Rectal smooth muscle tissue (tissue), 1 donor: ENCODE data around the gene ANAPC16.
A peak's percentile ranks its signal among the peaks of the same experiment; 100 is the strongest.
"Not testable (repeated sequence)": the region's sequence is repeated elsewhere in the genome, so short reads cannot be mapped to it uniquely, and the experiment has no call there.

Experiments
- H3K27ac ChIP-seq: one replicate; pipeline ENCODE4 v1.7.0; 2013; ENCODE audit warnings: low read depth, low read length, inconsistent platforms
- H3K27me3 ChIP-seq: one replicate; pipeline ENCODE4 v1.7.0; 2013; ENCODE audit warnings: low read length; ENCODE audit not compliant: control insufficient read depth, insufficient read depth
- H3K36me3 ChIP-seq: one replicate; pipeline ENCODE4 v1.7.0; 2013; ENCODE audit warnings: low read length; ENCODE audit not compliant: control insufficient read depth, insufficient read depth
- H3K4me1 ChIP-seq: one replicate; pipeline ENCODE4 v1.7.0; 2013; ENCODE audit warnings: low read length; ENCODE audit not compliant: control insufficient read depth, insufficient read depth
- H3K4me3 ChIP-seq: one replicate; pipeline ENCODE4 v1.7.0; 2013; ENCODE audit warnings: low read length
- H3K9ac ChIP-seq: one replicate; pipeline ENCODE4 v1.7.0; 2013; ENCODE audit warnings: low read length

Gene ANAPC16

DNA sequence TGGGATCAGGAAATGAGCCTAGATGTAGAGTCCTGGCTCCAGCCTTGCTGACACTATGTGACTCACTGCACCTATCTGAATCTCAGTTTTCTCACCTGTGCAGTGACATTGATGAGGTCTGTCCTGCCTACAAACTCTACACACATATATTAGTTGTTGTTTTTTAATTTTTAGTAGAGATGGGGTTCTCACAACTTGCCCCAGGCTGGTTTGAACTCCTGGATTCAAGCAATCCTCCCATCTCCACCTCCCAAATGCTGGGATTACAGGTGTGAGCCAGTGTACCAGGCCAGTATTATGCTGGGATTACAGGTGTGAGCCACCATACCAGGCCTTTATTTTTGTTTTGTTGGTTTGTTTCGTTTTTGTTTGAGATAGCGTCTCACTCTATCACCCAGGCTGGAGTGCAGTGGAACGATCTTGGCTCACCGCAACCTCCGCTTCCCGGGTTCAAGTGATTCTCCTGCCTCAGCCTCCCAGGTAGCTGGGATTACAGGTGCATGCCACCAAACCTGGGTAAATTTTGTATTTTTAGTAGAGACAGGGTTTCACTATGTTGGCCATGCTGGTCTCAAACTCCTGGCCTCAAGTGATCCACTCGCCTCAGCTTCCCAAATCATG, 46.1 kb downstream of the ANAPC16 start:
- Histone ChIP-seq H3K9ac (no peak overlapping the region), H3K4me3 (no peak overlapping the region), H3K27ac (no peak overlapping the region), H3K27me3 (no peaks in the 10 kb centered on the region), H3K4me1 (peaks cover 14% of the 10 kb centered on the region), H3K36me3 (no peaks in the 10 kb centered on the region)

DNA sequence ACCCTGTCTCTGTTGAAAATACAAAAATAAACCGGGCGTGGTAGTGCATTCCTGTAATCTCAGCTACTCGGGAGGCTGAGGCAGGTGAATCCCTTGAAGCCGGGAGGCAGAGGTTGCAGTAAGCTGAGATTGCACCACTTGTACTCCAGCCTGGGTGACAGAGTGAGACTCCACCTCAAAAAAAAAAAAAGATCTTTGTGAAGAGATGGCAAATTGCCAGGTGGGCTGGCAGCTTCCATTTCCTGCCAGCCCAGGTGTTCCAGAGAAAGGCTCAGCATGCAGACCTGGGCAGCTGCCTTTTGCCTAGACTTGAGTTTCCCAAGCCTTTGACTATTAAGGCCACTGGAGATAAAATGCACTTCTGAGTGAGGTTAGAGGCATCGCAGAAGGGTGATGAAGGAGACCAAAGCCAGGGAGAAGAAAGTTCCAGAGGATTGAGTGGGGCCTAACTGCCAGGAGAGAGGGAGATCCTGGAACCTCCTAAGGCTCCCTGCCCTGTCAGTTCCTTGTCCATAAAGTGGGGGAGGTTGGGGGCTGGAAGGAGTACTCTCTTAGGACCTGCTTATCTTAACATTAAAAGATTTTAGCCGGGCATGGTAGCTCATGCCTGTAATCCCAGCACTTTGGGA, 47.9 kb downstream of the ANAPC16 start:
- no peaks in the 10 kb centered on the region for H3K27me3 ChIP-seq
- H3K36me3 ChIP-seq: no peaks in the 10 kb centered on the region
- no peak overlapping the region for H3K27ac ChIP-seq
- H3K4me1 ChIP-seq: peaks cover 14% of the 10 kb centered on the region
- no peak overlapping the region for H3K4me3 ChIP-seq
- H3K9ac ChIP-seq: no peak overlapping the region

DNA sequence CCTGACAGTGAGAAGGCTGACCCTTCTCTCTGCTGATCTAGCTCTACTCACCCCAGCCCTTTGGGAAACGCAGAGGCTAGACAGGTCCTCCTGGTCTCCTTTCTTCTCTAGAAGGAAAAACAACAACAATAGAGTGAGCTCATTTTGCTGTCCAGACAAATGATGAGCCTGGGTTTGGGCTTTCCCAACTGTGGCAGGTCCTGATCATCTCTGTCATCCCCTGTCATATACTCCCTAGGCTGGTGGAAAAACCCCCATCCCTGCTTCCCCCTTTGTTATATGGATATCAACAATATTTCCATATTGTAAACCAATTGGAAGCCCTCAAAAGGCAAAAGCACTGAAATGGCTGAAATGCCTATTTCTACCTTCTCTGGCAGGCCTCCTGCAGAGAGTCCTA, 48.7 kb downstream of the ANAPC16 start:
- H3K27me3 ChIP-seq: no peaks in the 10 kb centered on the region
- H3K4me3 ChIP-seq: no peak overlapping the region
- H3K27ac ChIP-seq: no peak overlapping the region
- H3K9ac ChIP-seq: no peak overlapping the region
- peaks cover 11% of the 10 kb centered on the region for H3K4me1 ChIP-seq
- no peaks in the 10 kb centered on the region for H3K36me3 ChIP-seq

DNA sequence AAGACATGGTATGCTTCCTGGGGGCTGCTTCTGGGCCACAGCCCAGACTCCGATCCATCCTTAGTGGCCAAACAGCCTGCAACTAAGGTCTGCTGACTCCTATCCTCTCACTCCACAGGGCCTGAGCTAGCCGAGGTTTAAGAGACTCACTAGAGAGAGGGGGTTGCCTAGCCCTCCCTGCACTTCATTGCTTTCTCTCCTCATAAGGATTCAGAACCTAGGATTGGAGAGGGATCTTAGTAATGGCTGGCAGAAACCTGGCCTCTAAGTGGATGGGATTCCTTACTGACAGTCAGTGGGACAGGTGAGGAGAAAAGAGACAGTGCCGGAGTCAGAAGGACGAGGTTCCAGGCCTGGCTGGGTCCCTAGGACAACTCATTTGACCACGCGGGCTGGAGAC, 49.7 kb downstream of the ANAPC16 start:
- H3K27me3 ChIP-seq: no peaks in the 10 kb centered on the region
- no peak overlapping the region for H3K9ac ChIP-seq
- H3K36me3 ChIP-seq: no peaks in the 10 kb centered on the region
- no peak overlapping the region for H3K27ac ChIP-seq
- H3K4me1 ChIP-seq: peaks cover under 1% of the 10 kb centered on the region
- H3K4me3 ChIP-seq: no peak overlapping the region

DNA sequence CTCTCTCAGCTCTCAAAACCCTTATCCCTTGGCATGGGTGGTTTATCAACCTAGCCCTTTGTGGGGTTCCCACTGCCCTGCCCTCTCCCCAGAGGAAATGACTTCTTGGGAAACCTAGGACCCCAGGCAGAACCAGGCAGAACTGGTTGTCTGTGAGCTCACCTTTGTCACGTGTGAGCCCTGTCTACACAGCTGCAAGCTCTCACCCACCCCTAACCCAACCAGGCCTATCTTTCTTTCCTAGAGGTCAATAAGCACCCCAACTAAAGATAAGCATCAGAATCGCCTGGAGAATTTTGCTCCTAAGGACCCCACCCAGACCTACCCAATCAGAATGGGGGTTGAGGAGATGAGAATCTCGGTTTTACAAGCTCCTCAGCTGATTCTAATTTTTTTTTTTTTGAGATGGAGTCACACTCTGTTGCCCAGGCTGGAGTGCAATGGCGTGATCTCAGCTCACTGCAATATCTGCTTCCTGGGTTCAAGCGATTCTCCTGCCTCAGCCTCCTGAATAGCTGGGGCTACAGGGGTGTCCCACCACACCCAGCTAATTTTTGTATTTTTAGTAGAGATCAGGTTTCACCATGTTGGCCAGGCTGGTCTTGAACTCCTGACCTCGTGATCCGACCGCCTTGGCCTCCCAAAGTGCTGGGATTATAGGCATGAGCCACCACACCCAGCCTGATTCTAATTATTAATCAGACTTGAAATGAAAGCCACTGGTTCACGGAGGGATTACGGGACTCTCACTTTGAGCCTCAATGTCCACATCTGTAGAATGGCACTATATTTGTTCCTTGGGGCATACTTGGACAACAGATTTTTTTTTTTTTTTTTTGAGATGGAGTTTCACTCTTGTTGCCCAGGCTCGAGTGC, 50.4 kb downstream of the ANAPC16 start:
- no peak overlapping the region for H3K27ac ChIP-seq
- H3K27me3 ChIP-seq: no peaks in the 10 kb centered on the region
- no peaks in the 10 kb centered on the region for H3K36me3 ChIP-seq
- no peaks in the 10 kb centered on the region for H3K4me1 ChIP-seq
- no peak overlapping the region for H3K9ac ChIP-seq
- no peak overlapping the region for H3K4me3 ChIP-seq

DNA sequence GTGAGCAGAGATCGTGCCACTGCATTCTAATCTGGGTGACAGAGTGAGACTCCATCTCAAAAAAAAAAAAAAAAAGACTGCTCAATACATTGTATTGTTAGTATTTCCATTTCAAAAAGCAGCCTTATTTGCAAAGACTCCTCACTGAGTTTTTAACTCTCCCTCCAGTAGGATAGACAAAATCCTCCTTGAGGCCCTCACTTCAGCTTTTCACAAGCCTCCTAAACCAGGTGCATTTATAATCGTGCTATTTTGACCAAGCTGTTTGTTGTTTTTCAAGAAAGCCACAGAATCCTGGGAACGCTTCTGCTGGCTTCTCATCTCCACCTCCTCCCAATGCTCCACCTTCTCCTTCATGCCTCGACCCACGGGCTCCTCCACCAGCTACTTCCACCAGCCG, 51.6 kb downstream of the ANAPC16 start:
- no peaks in the 10 kb centered on the region for H3K27me3 ChIP-seq
- no peak overlapping the region for H3K27ac ChIP-seq
- H3K4me3 ChIP-seq: no peak overlapping the region

DNA sequence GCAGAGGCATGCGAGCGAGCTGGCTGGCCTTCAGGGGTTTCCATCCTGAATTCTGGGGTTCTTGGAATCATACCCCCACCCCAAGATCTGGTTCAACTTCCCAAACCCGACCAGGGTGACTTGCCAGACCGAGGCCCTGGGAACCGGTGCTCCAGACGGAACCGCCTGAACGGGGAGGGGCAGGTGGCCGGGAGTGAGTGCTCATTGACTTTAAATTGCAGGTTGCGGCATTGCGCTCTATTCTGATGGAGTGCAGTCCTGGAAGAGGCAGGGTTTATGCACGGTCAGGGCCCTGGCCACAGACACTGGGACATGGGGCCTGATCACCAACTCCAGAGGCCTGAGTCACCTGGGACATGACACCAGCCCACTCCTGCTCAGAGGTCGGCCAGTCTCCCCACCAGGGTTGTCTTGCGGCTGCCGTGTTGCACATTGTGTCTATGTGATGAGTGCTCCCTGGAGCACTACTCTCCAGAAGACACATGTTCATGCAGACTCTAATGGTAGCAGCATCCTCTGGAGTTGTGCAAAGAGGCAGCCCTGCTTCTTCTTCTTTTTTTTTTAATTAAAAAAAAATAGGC, 52.1 kb downstream of the ANAPC16 start:
- no peaks in the 10 kb centered on the region for H3K36me3 ChIP-seq
- no peak overlapping the region for H3K4me3 ChIP-seq
- no peak overlapping the region for H3K9ac ChIP-seq
- H3K27me3 ChIP-seq: no peaks in the 10 kb centered on the region
- H3K4me1 ChIP-seq: peaks cover 5% of the 10 kb centered on the region
- no peak overlapping the region for H3K27ac ChIP-seq

More for the DNA sequence above, 51.6 kb downstream of the ANAPC16 start:
- Histone ChIP-seq H3K36me3 (no peaks in the 10 kb centered on the region), H3K4me1 (peaks cover under 1% of the 10 kb centered on the region), H3K9ac (no peak overlapping the region)

DNA sequence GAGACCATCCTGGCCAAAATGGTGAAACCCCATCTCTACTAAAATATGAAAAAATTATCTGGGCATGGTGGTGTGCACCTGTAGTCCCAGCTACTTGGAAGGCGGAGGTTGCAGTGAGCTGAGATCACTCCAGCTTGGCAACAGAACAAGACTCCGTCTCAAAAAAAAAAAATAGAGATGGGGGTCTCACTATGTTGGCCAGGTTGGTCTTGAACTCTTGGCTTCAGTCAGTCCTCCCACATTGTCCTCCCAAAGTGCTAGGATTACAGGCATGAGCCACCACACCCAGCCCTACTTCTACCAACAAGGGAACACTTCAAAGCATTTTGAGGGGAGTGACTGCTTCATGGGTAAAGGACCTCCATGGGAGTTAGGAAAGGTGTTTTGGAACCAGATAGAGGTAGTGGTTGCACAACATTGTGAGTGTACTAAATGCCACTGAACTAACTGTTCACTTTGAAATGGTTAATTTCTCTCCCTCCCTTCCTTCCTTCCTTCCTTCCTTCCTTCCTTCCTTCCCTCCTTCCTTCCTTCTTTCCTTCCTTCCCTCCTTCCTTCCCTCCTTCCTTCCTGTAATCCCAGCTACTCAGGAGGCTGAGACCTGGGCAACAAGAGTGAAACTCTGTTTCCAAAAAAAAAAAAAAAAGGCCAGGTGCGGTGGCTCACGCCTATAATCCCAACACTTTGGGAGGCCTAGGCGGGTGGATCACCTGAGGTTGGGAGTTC, 52.8 kb downstream of the ANAPC16 start:
- not testable (repeated sequence) for H3K36me3 ChIP-seq, H3K27ac ChIP-seq, H3K9ac ChIP-seq, H3K27me3 ChIP-seq, H3K4me3 ChIP-seq, H3K4me1 ChIP-seq

DNA sequence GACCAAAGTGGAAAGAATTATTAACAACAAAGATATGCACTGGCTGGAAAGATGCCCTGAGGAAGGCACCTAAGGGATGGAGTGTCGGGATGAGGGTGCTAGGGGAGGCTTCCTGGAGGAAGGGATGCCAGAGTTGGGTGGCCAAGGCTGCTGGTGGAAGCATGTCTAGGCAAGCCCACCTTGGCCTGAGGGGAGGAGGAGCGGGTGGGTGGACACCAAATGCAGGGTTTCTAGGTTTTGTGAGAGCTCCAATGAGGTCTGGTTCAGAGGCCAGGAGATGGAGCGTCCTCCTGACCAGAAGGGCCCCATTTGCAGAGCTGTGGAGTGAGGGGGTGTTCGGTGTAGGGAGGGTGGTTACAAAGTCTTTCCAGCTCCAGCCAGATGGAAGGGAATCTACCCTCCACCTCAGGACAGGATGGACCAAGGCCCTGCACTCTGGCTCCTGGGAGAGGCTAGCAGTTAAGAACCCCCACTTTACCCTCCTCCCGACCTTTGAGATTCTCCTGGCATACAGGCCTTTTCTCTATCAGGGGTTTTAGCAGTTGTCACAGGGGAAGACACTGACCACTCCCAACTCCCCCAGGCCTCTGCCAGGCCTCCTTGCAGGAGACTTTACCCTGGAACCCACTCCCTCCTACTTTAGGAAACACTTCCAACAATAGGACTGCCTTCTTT, 54.9 kb downstream of the ANAPC16 start:
- Histone ChIP-seq H3K4me3 (no peak overlapping the region), H3K4me1 (peaks cover 7% of the 10 kb centered on the region), H3K27ac (no peak overlapping the region), H3K27me3 (no peaks in the 10 kb centered on the region), H3K9ac (no peak overlapping the region), H3K36me3 (no peaks in the 10 kb centered on the region)

DNA sequence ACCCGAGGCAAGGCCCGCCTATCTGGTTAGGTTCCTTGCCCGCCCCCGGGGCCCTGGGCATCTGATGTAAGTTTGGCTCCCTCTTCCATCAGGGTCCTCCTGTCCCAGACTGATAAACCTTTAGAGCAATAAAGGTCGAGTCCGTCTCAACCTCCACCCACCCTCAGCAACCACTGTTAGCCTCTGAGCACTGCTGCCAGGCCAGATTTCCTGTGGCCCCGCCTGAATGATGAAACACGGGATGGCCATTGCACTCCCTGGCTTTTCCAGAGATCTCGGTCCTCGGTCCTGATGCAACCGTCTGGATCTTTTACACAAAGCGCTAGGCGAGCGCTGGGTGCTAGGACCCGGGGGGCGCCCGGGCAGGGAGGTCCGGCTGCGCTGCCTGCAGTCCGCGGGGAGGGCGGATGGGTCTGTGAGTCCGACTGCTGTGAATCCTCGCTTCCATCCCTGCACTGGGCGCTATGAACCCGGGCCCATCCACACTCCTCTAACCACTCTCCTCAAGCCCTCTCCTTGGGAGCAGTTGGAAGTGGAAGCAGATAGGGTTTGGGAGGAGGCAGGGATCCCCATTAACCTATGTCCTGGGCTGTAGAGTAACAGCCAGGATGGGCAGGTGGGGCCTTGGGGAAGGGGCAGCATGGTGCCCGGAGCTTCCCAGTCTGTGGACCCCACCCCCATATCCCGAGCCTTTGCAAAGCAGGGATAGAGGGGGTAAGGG, 57.0 kb downstream of the ANAPC16 start:
- H3K4me3 ChIP-seq: peak overlapping the region; percentile 94
- H3K27ac ChIP-seq: peak overlapping the region; percentile 99
- H3K27me3 ChIP-seq: no peaks in the 10 kb centered on the region
- H3K36me3 ChIP-seq: no peaks in the 10 kb centered on the region
- H3K4me1 ChIP-seq: peaks cover 7% of the 10 kb centered on the region
- peak overlapping the region; percentile 99 for H3K9ac ChIP-seq
